NCI-H2171 treated with DMSO at 0.1 percent for 48 hours (cell line): Measurements from ENCODE around the gene NSD2.

Experiments
- DNase-seq: peaks from one replicate; lab custom pipeline; 2025; lab: John Stamatoyannopoulos, UW

Gene NSD2

GRCh38 chr4:1971456-1972200 lies 100.4 kb downstream of the NSD2 start:
- DNase-seq, result no peak

DNA sequence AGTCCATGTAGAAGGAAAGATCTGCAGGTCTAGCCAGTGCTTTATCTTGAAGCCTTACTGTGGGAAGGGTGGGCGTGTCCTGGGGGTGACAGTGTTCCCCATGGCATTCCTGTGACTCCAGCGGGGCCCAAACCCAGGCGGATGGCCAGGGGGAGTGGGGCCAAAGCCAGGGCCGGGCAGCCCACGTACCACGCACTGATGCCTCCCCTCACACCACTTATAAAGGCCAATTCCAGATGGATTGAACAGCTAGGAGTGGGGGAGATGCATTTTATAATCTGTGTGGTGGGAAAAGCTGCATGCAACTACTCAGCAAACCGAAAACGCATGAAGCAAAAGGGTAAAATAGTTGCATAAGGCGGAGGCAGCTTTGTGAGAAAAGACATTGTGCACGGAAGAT lies 101.2 kb downstream of the NSD2 start:
- DNase-seq, result no peak

GRCh38 chr4:1973218-1973617 lies 102.0 kb downstream of the NSD2 start:
- no peak for DNase-seq

DNA sequence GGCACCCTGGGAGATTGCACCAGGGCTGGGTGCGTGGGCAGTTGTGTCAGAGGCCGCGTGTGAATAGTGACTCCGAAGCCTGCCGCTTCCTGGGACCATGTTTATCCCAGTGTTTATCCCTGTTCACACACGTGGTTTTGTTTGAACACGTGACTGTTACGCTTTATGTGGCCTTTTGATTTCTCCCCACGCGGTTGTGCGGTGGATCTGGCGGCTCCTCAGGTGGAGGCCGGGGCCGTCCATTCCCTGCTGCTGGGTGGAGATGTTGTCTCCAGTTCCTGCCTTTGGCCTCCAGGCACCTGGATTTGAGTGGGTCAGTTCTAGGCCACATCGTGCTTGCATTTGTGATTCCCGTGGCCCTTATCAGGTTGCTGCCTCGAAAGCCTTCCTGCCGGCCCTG lies 102.5 kb downstream of the NSD2 start:
- no peak for DNase-seq

- DNase-seq, result no peak
Observed at GRCh38 chr4:1974840-1975239, 103.6 kb downstream of the NSD2 start.

- no peak for DNase-seq
Observed at GRCh38 chr4:1975391-1975801, 104.2 kb downstream of the NSD2 start.

GRCh38 chr4:1975880-1976279 lies 104.7 kb downstream of the NSD2 start:
- no peak for DNase-seq

GRCh38 chr4:1976416-1977352 lies 105.5 kb downstream of the NSD2 start:
- DNase-seq, result no peak

GRCh38 chr4:1978226-1978625 lies 107.0 kb downstream of the NSD2 start:
- DNase-seq, result no peak

DNA sequence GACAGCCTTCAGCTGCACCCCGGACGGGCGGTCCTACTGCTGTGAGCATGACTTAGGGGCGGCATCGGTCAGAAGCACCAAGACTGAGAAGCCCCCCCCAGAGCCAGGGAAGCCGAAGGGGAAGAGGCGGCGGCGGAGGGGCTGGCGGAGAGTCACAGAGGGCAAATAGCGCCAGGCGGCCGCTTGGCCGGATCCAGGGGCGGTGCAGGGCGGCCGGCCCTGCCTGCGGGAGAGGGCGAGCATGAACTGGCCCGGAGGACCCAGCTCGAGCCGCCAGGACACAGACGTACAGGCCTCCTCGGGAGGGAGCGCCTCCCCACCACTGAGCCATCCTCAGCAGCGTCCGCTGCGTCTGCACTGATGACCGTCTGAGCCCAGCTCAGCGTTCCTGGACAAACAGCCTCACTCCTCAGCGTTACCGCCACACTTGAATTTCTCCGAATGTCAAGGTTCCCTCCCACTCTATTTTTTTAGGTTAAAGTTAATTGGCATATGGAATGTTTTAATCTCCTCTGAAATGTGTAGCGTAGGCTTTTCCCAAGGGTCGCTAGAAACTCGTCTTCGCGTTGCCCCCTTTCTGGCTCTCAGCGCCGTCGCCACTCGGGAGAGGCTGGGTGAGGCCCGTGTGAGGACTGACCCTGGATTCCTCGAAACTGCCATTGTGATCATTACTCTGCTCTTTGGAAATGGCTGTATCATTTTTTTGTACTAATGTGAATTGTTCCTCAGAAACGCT lies 107.7 kb downstream of the NSD2 start:
- no peak for DNase-seq

DNA sequence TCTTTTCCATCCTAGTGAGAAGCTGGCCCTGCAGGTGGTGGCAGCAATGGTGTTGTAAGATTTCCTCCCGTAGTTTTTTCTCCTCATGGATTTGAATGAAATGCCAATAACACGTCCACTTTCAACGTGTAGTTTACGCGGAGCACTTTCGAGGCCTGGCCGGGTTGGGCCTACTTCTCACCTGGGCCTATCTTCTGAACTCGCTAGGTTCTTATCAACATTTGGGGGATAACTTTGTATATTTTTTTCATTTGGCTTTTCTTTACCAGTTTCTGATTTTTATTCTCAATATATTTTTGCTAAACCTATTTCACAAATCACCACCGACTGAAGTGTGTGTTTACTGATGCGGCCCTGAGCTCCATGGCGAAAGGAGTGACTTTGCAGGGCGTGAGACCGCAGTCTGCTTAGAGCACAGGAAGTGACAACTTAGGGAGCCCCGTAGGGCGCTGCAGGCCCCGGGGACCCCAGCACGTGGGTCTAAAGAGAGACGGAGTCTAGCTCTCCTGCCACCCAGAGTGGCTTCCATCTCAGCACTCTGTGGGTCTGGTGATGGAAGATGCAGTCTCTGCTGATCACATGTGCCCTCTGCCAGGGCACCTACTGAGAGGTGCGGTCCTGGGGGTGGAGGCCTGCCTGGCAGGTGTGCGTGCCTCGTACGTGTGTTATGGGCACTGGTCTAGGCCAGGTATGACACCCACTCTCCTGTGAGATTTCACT lies 108.4 kb downstream of the NSD2 start:
- DNase-seq, result no peak

DNA sequence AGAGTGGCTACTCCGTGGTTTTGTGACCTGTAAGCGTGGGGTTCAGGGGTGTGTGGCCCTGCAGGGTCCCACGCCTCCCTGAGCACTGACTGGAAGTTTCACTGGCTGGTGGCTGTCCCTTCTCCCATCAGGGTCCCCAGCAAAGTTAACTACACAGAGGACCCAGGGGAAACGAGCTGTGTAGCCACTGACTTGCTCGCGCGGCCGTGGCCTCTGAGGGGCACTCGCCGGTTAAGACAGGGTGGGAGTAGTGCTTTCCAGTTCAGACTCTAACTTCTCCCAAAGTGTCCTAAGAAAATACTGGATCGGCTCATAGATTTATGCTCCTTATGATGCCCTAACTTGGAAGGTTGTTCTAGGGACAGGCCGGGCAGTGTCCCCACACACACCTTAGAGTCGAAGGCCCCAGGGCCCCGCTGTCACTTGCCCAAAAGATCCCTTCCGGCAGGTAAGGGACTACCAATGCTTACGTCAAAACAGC lies 109.4 kb downstream of the NSD2 start:
- DNase-seq, result no peak

- no peak for DNase-seq
Observed at GRCh38 chr4:1981251-1982058, 110.3 kb downstream of the NSD2 start.

- DNase-seq, result no peak
Observed at GRCh38 chr4:1982124-1983052, 111.2 kb downstream of the NSD2 start.

DNA sequence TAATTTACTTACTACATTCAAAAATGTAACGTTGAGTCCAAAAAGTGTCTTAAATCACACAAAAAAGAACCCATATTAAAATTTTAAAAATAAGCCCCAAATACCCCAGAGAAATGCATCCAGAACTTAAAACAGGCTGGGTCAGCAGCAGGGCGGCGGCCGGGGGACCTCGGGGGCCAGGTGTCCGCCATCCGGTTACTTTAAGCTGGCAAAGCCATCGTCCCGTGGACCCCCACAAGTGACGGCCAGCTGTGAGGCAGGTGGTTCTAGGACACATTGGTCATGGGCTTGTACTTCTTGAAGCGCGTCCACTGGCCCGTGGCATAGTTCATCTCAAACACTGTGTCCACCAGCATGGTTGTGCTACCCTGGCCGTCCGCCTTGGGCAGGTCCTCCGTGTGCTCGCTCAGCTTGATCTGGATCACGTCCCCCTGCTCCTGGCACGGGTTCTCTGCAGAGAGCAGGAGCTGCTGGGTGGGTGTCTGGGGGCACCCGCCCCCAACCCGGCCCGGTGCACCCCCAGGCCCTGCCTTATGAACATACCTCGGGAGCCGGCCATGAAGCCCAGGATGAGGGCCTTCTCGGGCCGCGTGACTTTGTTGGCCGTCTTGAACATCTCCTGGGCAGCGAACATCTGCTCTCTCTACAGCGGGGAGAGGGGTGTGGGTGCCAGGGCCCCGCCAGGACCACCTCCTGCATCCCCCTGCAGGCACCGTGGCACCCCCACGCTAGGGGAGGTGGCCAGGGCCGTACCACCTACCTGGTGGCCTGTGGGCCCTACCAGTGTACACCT lies 112.1 kb downstream of the NSD2 start:
- DNase-seq, result no peak

- DNase-seq, result no peak
Observed at GRCh38 chr4:1983846-1984405, 112.7 kb downstream of the NSD2 start.

DNA sequence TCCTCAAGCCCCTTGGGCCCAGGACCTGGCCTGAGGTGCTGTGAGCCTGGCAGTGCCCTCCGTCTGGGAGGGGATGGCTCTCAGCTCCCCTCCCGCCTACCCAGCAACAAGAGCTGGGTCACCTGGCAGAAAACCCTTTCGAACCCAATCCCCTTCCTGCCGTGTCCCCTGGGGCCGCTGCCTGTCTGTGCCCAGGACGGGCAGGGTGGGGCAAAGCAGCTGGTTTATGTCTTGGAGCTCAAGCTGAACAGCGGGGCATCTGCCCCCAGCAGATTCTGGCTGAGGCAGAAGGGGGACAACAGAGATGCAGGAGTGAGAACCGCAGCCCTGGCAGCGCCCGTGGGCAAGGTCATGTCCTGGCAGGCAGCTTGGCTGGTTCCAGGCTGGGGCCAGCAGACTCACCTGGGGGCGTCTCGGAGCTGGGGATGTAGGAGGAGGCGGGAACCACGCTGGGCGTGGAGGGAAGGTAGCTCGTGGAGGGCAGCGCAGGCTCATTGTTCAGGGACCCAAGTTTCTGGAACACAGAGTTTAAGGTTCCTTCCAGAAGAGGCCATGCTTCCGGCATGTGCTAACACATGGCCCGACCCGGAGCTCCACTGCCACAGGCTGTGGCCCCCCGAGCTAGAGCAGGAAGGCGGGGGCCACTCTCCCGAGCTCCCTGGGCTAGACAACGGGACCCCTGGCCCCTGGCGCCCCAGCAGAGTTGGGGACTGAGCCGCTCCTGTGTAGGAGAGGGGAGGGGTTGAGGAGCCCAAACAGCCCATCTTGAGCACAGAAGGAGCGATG lies 113.4 kb downstream of the NSD2 start:
- DNase-seq, result peak; percentile 68

DNA sequence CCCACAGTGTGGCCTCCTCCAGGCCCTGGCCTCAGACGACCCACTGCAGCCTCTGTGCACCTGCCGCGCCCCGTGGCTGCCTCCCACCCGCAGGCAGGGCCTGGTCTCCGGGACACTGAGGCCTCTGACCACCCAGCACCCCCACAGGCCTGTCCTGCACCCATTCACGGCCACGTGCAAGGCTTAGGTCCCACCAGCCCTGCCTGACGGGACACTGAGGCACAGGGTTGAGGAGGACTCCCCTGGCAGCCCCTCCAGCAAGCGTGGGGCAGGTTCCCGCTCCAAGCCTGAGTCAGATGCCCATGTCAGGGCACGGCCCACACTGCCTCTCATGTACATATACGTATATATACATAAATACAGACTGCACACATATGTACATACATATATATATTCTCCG lies 114.1 kb downstream of the NSD2 start:
- no peak for DNase-seq
